Gastrocnemius medialis (tissue), 4 donors: ENCODE results near the gene USB1. TPM values are rescaled to one million over a fixed set of nuclear protein-coding genes. Genes with fewer than 3 reads are reported as not detected.

Source experiments
- ATAC-seq, 2 donors: fragments of 150-250 bp; one replicate each; pipeline ENCODE4 v1.9.1; 2016
- DNase-seq, 2 donors: peaks; one replicate each; pipeline ENCODE4 v3.0.0-alpha.2; 2019
- H3K27ac ChIP-seq, 4 donors: fragments of 200-600 bp; sonication (generic); 1 replicate in 1 of 4; 2 replicates in 3 of 4; pipeline ENCODE4 v1.5.1; 2016 to 2018; ENCODE audit warnings: mild to moderate bottlenecking in 2 of 4, moderate library complexity in 1 of 4
- H3K27me3 ChIP-seq, 3 donors: fragments of 200-600 bp; sonication (generic) in 2 of 3; 1 replicate in 1 of 3; 2 replicates in 2 of 3; pipeline versions ENCODE4 v1.5.1 to v1.6.0; 2016 to 2019; ENCODE audit warnings: mild to moderate bottlenecking in 1 of 3, moderate library complexity in 1 of 3
- H3K36me3 ChIP-seq, 2 donors: fragments of 200-600 bp; sonication (generic) in 1 of 2; one replicate each; pipeline ENCODE4 v1.5.1; 2017 to 2018
- H3K4me1 ChIP-seq, 2 donors: fragments of 200-600 bp; sonication (generic) in 1 of 2; one replicate each; pipeline ENCODE4 v1.5.1; 2016 to 2017; ENCODE audit warnings: mild to moderate bottlenecking in 2 of 2
- H3K4me3 ChIP-seq, 4 donors: fragments of 200-600 bp; sonication (generic) in 3 of 4; 1 replicate in 1 of 4; 2 replicates in 3 of 4; pipeline ENCODE4 v1.5.1; 2016 to 2019; ENCODE audit warnings: mild to moderate bottlenecking in 2 of 4
- H3K9me3 ChIP-seq, 3 donors: fragments of 200-600 bp; sonication (generic) in 2 of 3; 1 replicate in 1 of 3; 2 replicates in 2 of 3; pipeline ENCODE4 v1.5.1; 2016 to 2019
- CTCF ChIP-seq, 5 experiments: fragments of 450-650 bp in 3 of 5; fragments of 200-600 bp in 2 of 5; sonication (generic) in 2 of 5; IDR thresholded peaks in 4 of 5; conservative IDR thresholded peaks in 1 of 5; 1 replicate in 4 of 5; 2 replicates in 1 of 5; pipeline ENCODE4 v1.5.1; 2016 to 2019; ENCODE audit warnings: antibody characterized with exemption in 5 of 5, mild to moderate bottlenecking in 3 of 5, moderate library complexity in 3 of 5
- POLR2A ChIP-seq, 2 donors: fragments of 450-650 bp; IDR thresholded peaks; one replicate each; pipeline ENCODE4 v1.6.1; 2017; ENCODE audit warnings: antibody characterized with exemption in 2 of 2, mild to moderate bottlenecking in 2 of 2, moderate library complexity in 2 of 2
- in situ Hi-C, 4 donors: fragments of 200-750 bp; cut with MboI; loops; one replicate each; pipeline versions ENCODE4 v1.15.0 to v1.8.0; 2017; ENCODE audit warnings: low sequenced_read_pairs in 4 of 4
- intact Hi-C: fragments of 100-400 bp; cut with DNase I; formaldehyde crosslinking; loops from one replicate; pipeline ENCODE4 v1.15.1; 2023; ENCODE audit warnings: low total_unique reads
- total RNA-seq, 4 donors: library from RNA; depleted of rRNA; stranded (reverse); fragments of >200 nt; gene quantifications; one replicate each; pipeline versions ENCODE4 v1.1.0 to v1.2.3, GENCODE V29; 2016

The USB1 gene
- total RNA-seq, 4 donors from 2014 or later, result 5.7 to 31.2 (median 15.9) TPM

GRCh38 chr16:58021661-58022551 lies 20.7 kb downstream of the USB1 start:
- in situ Hi-C loops (loop anchor here (5.0 to 25.0 kb wide), 5 partner anchors 100 to 285 kb away; partner anchors contain the start of genes CFAP20 (in 3 of the 4) and KATNB1 (in 1 of the 4)), intact Hi-C loops (loop anchor here (2.0 to 5.0 kb wide), 2 partner anchors 105 to 175 kb away; partner anchors contain the start of gene CSNK2A2)
- H3K27me3 ChIP-seq, result no peaks in the 10 kb centered on the region
- H3K4me1 ChIP-seq, result peaks cover 10 to 22% of the 10 kb centered on the region in 2 donors
- DNase-seq (no peak), ATAC-seq (no peak)
- no peaks in the 10 kb centered on the region for H3K9me3 ChIP-seq
- peaks cover 0 to 12% of the 10 kb centered on the region in 2 donors for H3K36me3 ChIP-seq
- no peak overlapping the region for H3K27ac ChIP-seq
- H3K4me3 ChIP-seq, result no peak overlapping the region
- TF ChIP-seq CTCF (IDR thresholded peaks at IDR 0.05 in 4 of 5, conservative IDR thresholded peaks at IDR 0.05 in 1 of 5), result no peak
- TF ChIP-seq POLR2A (IDR thresholded peaks at IDR 0.05), result no peak

- H3K27ac ChIP-seq, result peak overlapping the region in 1 of 4 donors; percentile 26
- H3K4me1 ChIP-seq, result peaks cover 19 to 27% of the 10 kb centered on the region in 2 donors
- intact Hi-C loops (loop anchor here (5.0 kb wide), 1 partner anchor 175 kb away; the partner anchor contains the start of gene CSNK2A2), in situ Hi-C loops (loop anchor here (5.0 to 25.0 kb wide), 5 partner anchors 100 to 285 kb away; partner anchors contain the start of genes CFAP20 (in 3 of the 4) and KATNB1 (in 1 of the 4))
- no peaks in the 10 kb centered on the region for H3K27me3 ChIP-seq
- peaks cover 0 to 12% of the 10 kb centered on the region in 2 donors for H3K36me3 ChIP-seq
- DNase-seq (peak in 1 of 2 donors; percentile 28), ATAC-seq (no peak)
- TF ChIP-seq POLR2A (IDR thresholded peaks at IDR 0.05) (no peak), CTCF (IDR thresholded peaks at IDR 0.05 in 4 of 5, conservative IDR thresholded peaks at IDR 0.05 in 1 of 5) (no peak)
- no peak overlapping the region for H3K4me3 ChIP-seq
- no peaks in the 10 kb centered on the region for H3K9me3 ChIP-seq
Observed at GRCh38 chr16:58022601-58023371, 21.6 kb downstream of the USB1 start.

- in situ Hi-C loops (loop anchor here (5.0 to 25.0 kb wide), 5 partner anchors 98 to 287 kb away; partner anchors contain the start of genes CFAP20 (in 3 of the 4) and KATNB1 (in 1 of the 4)), intact Hi-C loops (loop anchor here (1.0 to 5.0 kb wide), 5 partner anchors 24 to 232 kb away; partner anchors contain the start of genes CSNK2A2, USB1 and ZNF319)
- Histone ChIP-seq H3K27ac (peak overlapping the region; percentile 73 to 92 (median 91)), H3K4me3 (peak overlapping the region; percentile 66 to 99 (median 70)), H3K4me1 (peaks cover 25 to 42% of the 10 kb centered on the region in 2 donors), H3K27me3 (no peaks in the 10 kb centered on the region), H3K9me3 (no peaks in the 10 kb centered on the region), H3K36me3 (no peaks in the 10 kb centered on the region)
- ATAC-seq (peak in 1 of 2 donors; percentile 8), DNase-seq (peak in 1 of 2 donors; percentile 23)
- no peak for TF ChIP-seq POLR2A (IDR thresholded peaks at IDR 0.05)
- TF ChIP-seq CTCF (IDR thresholded peaks at IDR 0.05 in 4 of 5, conservative IDR thresholded peaks at IDR 0.05 in 1 of 5), result no peak
Observed at GRCh38 chr16:58024486-58025350, 23.5 kb downstream of the USB1 start.
